ENCODE measurements around the gene CGRRF1. TPM values are rescaled to one million over a fixed set of nuclear protein-coding genes. Genes with fewer than 3 reads are reported as not detected.

Gene CGRRF1
- total RNA-seq, 1 experiment from 2014 or later, result 19.5 TPM

DNA sequence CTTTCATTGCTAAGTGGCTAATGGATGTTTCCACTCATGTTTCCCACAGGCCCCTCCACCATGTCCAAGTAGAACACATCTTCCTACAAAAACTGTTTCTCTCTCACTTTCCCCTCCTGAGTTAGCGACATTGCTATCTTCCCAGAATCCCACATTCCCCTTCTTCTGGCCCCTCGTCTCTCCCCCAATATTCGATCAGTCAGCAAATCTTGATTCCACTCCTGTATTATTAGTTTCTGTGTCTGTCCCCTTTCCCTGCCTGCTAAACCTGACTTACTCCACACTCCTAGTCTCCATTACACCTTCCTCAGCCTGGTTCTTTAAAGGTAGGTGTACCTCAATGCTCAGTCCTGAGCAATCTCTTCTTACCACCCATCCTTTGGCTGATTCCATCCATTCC, 37.9 kb downstream of the CGRRF1 start:
- no peak for DNase-seq (ENCODE audit: low read depth)

DNA sequence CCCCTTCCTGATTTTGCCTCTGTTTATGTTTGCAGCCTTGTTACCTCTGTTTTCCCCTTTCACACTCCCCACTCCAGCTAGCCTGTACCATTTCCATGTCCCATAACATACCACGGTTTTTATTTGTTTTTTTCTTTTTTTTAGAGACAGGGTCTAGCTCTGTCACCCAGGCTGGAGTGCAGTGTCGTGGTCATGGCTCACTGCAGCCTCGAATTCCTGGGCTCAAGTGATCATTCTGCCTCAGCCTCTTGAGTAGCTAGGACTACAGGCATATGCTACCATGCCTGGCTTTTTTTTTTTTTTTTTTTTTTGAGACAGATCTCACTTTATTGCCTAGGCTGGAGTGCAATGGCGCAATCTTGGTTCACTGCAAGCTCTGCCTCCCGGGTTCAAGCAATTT, 38.8 kb downstream of the CGRRF1 start:
- no peak for DNase-seq (ENCODE audit: low read depth)

DNA sequence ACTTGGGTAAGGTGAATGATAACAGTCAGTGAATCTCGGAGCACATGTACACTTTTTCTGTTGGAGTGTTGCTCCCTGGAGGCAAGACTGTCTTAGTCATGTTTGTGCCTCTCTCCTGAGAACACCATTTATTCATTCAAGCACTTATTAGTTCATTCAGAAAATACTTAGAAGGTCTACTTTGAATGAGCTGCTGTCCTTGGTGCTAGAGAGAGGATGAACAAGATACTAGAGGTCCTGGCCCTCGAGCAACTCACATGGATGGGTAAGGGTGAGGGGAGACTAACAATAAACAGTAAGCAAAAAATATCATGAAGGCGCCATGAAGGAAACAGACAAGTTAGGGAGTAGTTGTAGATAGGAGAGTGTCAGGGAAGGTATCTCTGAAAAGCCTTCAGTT, 40.2 kb downstream of the CGRRF1 start:
- DNase-seq (ENCODE audit: low read depth), result no peak

DNA sequence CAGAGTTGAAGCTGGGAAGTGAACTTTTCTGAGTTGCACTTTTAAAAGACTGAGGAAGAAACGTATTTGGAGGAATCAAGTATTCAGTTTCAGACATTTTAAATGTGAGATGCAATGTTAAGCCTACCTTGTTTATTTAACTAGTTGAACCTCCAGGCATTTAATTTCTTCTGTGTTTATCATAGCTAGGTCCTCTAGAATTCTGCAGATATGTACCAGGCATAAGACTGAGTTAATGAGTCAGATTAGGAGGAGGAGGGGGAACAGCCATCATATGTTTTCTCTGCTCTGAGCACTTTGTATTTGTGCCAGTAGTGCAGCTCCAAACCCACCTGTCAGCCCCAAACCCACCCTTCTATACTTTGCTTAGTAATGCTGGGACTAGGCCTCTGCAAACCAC, 40.8 kb downstream of the CGRRF1 start:
- no peak for DNase-seq (ENCODE audit: low read depth)

DNA sequence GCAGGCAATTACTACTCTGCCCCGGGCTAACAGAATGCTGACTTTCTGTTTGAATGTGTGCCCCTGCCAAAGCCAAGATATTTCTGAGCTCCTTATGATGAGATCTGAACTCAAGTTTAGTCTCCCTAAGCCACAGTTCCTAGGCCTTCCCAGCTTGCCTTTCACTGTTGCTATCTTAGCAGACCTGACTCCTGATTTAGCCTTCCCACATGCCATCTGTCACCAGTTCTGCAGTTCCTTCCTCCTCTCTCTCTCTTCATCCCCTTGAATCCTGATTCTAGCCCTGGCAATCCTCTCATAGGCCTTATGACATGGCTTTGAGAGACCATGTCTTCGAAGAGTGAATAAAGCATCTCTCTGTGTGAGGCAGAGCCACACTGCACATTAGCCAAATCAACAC, 44.7 kb downstream of the CGRRF1 start:
- no peak for DNase-seq (ENCODE audit: low read depth)

DNA sequence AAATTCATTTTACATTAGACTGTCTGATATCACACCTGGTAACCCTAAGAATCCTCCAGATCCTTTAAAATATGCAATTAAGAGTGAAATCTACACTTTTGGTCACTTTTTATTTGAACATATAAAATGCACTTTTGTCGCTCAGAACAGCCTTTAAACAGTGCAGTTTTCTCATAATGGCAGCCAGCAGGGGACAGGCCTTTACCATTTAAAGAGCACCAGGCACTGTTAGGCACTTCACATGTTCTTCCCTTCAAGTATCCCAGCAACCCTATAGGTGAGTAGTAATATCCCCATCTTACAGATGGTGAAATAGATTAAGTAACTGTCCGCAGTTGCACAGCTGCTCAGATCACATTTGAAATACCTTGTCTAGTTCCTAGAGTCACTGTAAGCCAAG, 45.9 kb downstream of the CGRRF1 start:
- DNase-seq (ENCODE audit: low read depth), result no peak

DNA sequence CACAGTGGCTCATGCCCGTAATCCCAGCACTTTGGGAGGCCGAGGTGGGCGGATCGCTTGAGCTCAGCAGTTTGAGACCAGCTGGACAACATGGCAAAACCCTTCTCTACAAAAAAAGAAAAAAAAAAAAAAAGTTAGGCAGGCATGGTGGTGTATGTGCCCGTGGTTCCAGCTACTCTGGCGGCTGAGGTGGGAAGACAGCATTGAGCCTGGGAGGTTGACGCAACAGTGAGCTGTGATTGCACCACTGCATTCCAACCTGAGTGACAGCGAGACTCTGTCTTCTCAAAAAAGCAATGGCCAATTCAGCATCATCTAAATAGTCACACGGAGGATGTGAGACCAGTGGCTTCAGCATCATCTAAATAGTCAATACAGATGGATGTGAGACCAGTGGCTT, 46.8 kb downstream of the CGRRF1 start:
- DNase-seq (ENCODE audit: low read depth), result no peak

DNA sequence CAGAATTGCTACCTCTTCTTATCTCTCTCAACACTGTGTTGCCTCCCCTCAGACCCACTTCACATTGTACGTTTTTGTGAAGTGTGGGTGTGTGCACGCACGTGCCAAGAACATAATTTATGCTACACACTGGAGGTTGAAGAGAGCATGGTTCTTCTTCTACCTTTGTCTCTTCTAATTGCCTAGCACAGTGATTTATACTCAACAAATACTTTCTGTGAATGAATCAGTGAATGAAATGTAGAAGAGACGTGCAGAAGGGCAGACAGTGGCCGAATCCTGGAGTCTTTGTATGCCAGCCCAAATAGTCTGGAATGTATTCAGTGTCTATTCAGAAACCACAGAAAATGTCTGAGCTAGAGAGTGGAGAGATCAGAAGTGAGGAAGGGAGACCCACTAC, 52.6 kb downstream of the CGRRF1 start:
- no peak for DNase-seq (ENCODE audit: low read depth)

DNA sequence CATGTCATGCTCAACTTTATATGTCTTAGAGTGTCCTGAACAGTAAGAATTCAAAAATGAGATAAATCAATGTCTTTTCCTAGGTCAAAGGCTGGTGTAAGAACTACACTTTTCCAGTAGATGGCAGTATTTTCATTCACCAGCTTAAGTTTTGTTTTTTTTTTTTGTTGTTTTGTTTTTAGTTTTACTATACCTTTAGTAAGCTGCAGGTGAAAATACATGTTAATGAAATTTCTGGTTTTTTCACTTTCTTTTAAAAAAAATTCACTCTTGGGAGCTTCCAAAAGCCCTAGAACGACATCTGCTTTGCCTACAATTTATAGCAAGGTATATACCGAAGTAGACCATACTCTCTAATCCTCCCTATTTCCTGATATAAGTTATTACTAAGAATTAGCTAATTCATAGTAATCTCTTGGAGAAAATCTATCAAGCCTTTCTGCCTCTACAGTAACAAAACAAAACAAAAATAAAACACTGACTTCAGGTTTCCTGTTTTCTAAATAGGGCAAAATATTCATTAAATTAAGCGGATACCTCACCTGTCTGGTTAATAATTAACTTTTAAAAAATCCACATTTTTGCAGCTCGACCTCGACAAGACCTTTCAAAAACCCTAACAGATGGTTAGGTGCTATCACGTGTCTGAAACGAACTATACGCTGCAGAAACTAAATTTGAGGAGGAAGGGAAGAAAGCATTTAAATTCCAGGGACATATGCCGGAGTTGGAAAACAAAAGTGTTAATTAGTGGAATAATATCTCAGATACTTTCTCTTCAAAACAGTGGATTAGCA, 54.6 kb downstream of the CGRRF1 start:
- peak; percentile 25 for DNase-seq (ENCODE audit: low read depth)

DNA sequence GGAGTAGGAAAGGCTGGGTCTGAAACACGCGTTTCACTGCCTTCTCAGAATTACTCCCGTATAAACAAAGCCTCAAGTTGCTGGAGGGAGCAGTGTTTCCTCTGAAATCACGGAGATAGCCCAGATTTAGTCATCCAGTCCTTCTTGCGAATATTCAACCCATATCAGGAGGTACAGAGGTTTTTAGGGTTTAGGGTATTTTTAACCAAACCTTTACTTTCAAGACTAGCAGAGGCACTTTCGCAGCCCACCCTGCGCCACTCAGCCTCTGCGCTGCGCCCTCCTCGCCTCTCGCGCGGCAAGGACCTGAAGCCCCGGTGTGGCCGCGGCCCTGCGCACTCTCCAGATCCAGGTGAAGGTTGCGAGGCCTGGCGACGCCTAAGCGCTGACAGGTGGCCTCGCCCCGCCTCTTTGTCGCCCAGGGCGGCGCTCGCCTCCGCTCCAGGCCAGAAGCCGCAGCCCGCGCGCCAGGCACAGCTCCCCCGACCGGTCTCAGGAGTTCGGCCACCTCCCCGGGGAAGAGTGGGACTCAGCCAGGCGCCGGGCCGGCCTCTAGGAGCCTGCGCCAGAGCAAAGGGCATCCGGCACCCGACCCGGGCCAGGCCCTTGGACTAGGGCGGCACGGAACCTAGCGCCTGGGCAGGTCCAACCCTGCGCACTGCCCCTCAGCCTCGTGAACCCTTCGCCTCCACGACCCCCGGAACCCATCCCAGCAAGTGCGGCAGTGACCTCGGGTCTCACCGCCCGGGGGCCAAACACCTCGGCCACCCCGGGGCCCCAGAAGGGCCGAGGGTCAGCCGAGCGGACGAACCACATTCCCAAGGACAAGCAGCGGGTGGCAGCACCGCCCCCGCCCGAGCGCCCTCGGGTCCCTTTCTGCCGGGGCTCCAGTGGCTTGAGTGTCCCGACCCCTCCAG, 55.4 kb downstream of the CGRRF1 start:
- peak; percentile 75 for DNase-seq (ENCODE audit: low read depth)

DNA sequence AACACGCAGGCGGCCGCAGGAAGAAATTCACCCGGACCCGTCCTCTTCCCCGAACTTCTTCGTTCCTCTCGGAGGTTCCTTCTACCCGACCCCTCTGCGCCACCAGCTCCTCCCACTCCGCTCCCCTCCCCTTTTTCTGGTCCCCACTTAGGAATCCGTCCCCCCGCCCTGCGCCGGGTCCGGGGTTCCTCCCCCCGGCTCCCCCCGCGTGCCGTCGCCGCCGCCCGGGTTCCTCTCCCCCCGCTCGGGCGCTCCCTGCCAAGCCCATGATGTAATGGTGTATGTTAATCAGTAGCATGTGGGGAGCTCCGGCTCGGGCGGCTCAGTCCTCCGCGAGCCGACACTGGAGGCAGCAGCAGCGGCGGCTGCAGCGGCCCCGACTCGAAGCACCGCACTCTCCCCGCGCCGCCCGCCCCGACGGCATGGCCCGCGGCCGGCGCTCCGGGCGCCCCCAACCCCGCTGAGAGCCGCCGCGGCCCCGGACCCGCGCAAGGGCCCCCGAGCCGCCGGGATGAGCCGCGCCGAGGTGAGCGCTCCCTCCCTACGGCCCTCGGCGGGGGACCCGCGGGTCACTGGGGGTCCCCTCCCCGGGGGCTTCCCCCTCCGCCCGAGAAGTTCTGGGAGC, 56.2 kb downstream of the CGRRF1 start:
- peak; percentile 91 for DNase-seq (ENCODE audit: low read depth)

DNA sequence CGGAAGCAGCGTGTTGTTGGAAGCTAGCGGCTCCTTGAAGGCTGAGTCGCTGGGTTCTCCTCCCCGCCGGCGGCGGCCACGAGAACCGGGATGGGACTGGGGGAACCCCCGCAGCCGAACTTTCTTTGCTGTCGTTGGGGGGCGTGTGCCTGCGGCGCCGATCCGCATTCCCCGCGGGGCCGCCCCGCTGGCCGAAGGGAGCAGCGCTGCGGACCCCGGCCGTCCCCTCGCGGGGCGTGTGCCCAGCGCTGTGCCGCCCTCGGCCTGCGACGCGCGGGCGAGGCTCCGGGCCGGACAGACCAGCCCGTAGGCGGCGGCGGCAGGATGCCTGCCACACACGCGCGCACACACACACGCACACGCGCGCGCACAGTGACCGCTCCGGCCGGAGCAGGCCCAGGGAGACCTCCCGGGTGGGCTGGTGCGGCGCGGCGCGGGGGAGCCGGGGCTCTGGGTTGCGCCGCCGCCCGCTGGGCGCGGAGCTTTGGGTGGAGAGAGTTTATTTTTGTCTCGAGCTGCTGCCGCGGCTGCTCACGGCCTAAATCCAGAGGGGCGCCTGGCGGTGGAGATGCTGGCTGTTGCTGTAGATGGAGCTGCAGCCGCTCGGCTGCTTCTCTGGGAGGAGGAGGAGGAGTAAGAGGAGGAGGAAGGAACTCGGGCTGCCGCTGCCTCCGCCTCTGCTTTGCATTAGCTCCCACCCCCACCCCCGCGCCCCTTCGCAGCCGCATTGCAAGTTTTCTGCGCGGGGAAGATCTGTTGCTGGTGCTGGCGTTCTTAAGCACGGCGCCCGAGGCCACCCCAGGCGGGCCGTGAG, 56.9 kb downstream of the CGRRF1 start, which contains the start of gene SAMD4A:
Gene SAMD4A (plus strand): TSS at position 719 of the 814 bp plus-strand sequence. CDS start 789 bp downstream, outside the sequence.
- peak; percentile 92 for DNase-seq (ENCODE audit: low read depth)

DNA sequence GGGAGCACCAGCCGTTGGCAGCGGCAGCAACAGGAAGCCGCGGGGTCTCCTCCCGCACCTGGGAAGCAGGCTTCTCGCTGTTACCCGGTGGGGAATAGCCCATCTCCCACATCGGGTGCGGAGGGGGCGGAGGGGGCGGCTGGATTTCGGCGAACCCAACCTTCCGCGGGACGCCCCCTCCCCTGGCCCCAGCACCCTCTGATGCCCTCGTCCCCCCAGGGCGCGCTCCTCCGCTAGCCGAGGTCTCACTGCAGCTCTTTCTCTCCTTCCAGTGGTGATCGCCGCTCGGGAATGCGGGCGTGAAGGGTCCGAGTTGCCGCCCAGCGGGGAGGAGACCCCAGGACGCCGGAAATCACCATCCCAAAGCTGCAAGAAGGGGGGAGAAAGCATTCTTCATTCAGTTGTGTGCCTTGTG, 57.5 kb downstream of the CGRRF1 start:
- DNase-seq (ENCODE audit: low read depth), result peak; percentile 67

DNA sequence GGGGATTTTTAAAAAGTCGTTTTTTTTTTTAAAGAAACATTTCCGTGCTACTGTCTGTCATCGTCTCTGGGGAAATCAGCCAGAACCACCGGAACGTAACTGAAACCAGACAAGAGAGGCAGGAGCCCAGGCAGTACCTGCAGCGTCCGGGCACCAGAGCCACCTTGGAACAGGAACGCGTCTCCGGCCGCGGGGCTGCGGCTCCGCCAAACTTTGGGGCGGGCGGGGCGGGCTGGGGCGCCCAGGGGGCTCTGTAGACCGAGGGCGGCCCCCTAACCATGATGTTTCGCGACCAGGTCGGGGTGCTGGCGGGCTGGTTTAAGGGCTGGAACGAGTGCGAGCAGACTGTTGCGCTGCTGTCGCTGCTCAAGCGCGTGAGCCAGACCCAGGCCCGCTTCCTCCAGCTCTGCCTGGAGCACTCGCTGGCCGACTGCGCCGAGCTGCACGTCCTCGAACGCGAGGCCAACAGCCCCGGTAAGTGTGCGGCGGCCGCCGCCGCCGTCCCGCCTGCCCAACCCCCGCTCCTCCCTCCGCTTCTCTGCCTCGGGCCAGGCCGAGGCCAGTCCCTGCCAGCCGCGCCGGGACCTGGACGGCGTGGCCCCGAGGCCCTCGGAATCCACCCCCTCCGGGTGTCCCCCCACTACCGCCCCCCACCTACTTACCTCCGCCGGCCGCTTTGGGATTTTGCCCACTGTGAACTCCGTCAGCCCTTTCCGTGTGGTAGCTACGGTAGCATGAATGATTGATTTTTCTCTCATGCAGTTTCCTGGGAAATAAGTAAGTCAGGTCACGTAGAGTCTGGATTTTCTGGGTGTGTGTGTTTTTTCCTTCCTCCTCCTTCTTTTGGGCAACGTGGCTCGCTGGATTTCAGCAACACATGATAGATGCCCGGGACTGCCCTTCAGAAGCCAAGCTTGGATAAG, 58.2 kb downstream of the CGRRF1 start:
- DNase-seq (ENCODE audit: low read depth), result peak; percentile 72

DNA sequence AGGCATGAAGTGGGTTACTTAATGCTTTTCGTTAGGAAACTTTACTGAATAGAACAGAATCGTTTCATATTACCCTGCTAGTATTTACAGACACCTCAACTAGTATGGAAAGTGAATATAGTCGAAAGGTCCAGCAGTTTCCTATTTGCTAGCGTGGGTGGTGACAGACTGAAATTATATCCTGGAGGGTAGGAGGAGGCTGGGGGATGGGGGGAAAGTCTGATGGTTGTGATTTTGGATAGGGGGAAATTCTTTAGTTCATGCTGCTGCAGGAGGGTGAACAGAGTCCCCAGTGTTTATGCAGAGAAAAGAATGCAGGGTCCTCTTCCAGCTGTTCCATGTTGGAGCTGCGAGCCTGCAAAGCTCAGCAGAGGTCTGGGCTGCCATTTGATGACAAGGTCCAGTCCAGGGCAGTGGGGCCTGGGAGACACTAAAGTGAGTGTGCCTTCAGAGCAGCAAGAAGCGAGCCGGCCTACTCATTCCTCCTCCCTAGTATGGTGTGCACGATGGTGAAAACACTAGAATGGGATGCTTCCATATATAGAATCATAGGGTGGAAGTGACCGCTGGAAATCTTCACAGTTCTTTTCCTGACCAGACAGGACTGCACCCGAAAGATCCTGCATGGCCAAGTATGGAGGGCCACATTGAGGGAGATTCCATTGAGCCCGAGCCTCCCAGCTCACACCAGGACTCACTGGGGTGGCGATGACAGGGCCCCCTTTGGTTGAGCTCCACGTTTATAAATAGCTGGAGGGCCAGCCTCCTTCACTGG, 59.3 kb downstream of the CGRRF1 start:
- DNase-seq (ENCODE audit: low read depth), result peak; percentile 37

DNA sequence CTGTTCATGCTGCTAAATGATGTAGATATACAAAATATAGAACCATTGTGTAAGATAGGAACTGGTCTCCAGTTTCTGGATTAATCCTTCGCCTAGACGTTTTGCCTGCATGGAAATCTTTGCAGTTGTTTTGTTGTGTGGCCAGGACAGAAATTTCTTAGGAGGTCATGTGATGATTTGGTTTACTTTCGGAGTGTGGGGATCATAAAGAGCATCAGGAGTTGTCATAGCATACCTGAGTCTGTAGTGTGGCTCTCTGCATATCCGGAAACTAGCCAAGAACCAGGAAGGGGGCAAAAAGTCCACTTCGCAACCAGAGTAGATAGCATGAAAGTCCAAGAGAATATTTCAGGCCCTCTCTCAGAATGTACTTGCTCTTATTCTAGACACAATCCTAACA, 60.3 kb downstream of the CGRRF1 start:
- no peak for DNase-seq (ENCODE audit: low read depth)

DNA sequence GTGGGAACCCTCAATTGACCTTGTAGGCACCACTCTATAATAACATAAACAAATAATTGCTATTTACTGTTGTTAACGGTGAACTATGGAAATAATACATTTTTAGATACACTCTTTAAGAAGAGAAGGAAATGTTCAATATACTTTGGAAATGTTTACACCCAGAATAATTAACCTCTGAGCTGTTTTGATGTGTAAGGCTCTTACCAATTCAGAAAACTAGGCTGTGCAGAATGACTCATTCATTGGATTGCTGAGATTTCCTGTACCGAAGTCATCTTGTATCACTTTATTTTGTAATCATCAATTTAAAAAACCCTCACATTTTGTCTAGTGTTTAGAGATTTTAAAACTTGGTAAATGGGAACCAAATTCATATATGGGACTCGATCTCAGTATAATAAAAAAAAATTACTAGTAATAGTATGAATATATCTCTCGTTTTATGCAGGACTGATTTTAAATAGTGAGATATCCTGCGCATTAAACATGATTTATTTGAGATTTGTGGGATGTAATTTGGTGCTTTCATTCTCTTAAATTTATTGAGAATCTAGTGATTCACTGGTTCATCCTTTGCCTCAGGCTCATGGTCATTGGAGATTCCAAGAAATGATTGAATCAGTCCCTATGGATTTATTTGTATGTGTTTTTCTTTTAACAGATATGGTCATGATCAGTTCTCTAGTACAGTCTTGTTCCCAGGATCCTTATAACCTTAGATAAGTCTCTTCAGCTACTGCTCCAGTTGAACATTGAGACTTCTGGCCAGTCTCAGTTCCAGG, 61.1 kb downstream of the CGRRF1 start:
- DNase-seq (ENCODE audit: low read depth), result peak; percentile 62

DNA sequence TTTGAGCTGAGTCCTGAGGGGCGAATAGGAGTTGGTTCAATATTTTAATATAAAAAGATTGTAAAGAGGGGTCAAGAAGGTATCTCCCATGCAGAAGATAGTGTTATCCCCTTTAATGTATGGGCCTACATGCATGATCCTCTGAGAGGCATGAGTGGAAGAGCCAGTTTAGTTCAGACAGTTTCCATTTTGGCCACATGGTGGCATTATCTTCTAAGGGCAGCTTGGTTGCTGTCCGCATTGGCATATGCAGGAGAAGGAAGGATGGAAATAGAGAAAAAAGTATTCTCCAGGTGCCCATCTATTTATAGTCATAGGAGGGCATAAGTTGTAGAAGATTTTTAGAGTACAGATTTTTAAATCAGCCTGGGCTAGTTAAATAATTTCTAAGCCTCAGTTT, 62.6 kb downstream of the CGRRF1 start:
- DNase-seq (ENCODE audit: low read depth), result peak; percentile 41

DNA sequence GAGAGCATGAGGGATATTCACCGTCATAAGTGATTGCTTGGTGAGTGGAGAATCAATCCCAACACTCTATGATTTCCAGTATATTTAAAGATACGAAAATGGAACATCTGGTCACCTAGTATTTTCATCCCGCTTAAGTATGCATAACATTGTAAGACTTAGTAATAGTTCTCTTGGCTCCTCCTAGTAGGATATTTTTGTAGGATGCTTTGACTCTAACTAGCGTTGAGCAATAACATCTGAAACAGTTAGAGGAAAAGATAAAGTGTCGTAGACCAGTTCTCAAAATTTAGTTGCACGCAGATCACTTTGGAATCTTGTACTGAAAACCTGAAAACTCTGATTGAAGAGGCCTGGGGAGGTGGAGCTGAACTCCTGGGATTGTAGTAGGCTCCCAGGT, 64.8 kb downstream of the CGRRF1 start:
- no peak for DNase-seq (ENCODE audit: low read depth)

All from Daoy (cell line).